NOMO-1 treated with dmso at 0.1 percent for 144 hours (cell line): ENCODE data around the gene ARAP2.

Experiments used
- DNase-seq: peaks from one replicate; lab custom pipeline; 2025; ENCODE audit not compliant: unreplicated experiment; lab: John Stamatoyannopoulos, UW

Gene ARAP2

GRCh38 chr4:36053930-36054329 lies 190.4 kb downstream of the ARAP2 start:
- DNase-seq, result no peak

DNA sequence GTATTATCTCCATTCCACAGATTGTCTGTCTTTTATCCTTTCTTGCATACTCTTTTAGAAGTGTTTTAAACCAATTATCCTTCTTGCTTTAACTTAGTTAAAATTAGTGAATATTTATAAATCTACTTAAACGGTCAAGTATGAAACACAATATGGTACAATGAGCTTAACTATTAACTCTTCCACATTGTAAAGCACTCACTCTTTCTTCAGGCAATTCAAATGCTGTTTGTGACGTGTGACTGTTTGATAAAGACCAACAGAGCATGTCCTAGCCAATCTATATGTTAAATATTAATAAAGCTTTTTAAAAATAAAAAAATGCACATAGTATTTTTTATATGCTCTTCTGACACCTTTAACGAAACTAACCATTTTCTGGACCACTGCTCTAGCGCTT lies 192.7 kb downstream of the ARAP2 start:
- no peak for DNase-seq

DNA sequence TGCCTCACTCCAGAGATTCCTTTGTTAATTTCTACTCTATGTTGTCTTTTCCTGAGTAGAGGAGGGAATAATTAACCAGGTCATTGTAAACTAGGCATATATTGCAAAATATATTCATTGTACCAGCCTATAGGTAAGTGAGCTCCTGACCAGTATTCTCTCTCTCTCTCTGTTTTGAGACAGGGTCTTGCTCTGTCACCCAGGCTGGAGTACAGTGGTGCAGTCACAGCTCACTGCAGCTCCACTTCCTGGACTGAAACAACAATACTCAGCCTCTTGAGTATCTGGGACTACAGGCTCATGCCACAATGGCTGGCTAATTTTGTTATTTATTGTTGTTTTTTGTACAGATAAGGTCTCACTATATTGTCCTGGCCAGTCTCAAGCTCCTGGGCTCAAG lies 198.3 kb downstream of the ARAP2 start:
- DNase-seq, result no peak

- DNase-seq, result no peak
These were observed 200.4 kb downstream of the ARAP2 start for GRCh38 chr4:36043901-36044300.

DNA sequence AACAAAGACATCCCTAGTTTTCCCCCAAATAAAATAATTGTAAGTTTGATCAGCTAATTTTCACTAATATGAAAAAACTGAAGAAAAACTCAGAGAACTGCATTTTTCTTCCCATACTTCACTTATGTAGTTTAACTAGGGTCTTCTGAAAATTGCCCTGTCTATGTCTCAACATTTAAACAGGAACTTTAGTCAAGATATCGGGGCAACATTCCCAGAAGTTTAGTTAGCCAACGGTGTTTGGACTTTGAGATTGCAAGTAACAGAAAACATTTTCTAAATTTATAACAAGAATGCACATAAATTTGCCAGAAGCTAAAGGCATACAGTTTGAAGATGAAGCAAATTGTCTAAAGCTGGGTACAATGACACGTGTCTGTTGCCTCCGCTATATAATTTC lies 201.1 kb downstream of the ARAP2 start:
- DNase-seq, result no peak

GRCh38 chr4:36042122-36042970 lies 202.0 kb downstream of the ARAP2 start:
- no peak for DNase-seq

GRCh38 chr4:36041340-36041739 lies 203.0 kb downstream of the ARAP2 start:
- DNase-seq, result no peak

DNA sequence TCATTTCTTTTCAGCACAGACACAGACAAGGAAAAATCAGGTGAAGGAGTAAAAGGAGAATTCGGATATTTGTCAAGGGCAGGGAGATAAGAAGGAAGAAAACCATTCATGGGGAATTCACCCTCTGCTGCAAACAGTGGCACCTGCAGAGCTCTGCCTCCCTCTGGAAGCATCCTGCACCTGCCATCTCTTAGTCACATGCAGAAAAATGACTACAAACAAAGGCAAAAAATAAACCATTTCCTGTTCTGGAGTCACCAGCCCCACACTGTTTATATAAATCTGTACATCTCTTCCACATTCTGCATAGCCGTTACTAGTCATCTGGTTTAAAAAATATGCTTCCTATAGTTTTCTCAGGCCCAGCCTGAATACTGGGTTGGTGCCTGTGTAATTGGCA lies 205.3 kb downstream of the ARAP2 start:
- DNase-seq, result no peak

DNA sequence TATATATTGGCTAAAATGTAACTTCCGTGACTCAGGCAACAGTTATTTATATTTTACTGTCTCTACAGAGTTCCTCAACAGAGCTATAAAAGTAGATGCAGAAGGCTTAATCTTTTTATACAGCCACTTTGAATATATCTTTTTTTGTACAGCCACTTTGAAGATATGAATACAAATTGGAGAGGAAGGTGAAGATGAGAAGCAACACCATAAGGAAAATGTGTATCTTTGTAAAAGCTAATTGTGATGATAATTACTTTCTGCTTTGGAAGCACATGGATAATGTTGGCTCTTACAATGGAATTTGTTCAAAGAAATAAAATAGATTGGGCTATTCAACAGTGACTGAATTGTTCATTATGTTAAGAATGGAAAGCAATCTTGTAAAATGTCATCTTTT lies 205.8 kb downstream of the ARAP2 start:
- no peak for DNase-seq

GRCh38 chr4:36037127-36037526 lies 207.2 kb downstream of the ARAP2 start:
- no peak for DNase-seq

DNA sequence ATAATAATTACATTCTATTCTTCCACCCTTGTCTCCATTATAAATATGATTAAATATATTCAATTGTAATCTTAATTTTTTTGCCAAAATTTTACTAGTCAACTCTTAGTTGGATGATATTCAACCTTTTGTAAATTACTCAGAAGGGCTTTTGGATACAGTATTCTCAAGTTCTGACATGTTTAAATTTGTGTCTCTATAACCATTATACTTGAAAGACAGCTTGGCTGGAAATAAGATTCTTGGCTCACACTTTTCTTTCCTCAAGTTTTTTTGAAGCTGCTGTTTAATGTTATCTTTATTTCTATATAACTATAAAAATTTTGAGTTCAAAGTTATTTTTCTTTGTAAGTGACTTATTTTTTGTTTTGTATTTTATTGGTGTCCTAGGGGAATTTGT lies 214.4 kb downstream of the ARAP2 start:
- DNase-seq, result no peak

DNA sequence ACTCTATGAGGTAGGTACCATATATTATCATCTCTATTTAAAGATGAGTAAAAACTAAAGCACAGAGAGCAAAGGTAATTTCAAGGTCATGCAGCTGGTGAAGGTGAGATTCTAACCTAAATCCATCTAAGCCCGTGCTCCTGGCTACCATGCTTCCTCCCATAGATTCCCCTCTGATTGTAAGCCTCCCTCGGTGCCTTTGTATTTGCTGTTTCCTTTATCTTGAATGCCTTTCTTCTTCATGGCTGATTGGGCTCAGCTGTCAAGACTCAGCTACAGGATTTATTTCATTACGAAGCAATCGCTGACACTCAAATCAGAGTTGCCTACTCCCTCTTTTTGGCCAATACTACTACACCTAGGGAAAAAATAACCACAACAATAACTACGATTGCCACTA lies 217.1 kb downstream of the ARAP2 start:
- DNase-seq, result no peak

DNA sequence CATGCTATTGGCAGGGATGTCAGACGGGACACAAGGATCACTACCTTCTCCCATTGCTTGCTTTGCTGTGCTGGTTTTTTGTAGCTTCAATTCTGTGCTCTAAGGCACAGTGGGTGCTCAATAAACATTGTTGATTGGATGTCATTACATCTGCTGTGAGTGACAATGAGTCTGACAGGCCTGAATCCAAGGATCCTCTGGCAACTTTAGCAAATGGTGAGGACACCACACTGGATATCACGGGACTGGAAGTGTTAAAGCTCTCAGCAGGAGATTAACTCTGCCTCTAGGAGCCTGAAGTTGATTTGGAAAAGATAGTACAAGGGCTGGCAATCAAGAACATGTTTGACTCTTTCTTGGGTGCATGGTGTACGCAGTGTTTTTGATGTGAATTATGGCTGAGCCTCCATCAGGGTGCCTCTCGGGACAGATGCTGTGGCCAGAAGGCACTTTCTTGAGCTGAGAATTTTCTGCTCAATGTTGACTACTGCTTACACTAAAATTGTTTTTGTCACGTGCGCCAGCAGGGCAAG lies 217.9 kb downstream of the ARAP2 start:
- no peak for DNase-seq

DNA sequence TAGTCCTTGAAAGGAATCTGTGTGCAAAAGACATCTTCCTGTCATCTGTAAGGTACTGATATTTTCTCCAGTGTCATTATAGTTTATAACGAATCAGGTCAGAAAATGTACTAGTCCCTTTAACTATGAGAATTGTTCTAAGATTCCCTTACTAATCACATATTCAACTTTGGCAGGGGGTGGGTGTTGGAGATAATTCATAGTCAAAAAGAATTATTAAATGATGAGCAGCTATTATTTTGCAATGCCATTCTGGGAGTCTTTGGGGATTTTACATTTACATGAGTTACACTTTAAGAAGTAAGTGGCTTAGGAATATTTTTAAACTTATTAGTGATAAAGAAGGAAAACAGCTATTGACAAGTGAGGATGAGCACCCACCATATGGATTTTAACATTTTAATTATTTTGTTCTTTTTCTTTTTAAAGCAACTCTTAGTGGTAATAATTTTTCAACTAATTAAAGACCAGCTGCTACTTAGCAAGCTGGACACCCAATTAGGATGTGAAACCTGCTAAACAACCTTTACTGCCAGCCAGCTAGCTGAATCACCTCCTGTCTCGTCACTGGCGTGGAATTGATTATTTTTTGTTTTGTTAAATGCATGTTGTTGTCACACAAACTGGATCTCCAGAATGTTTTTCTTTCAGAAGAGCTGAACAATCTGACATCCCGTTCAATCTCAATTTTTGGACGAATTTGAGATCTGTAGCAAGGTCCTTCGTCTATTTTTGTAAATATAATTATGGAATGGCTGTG lies 219.2 kb downstream of the ARAP2 start:
- no peak for DNase-seq

GRCh38 chr4:36020351-36020750 lies 224.0 kb downstream of the ARAP2 start:
- DNase-seq, result no peak
